Right ventricle myocardium inferior (tissue), 1 donor: ENCODE results near the gene RAD51B. TPM values are rescaled to one million over a fixed set of nuclear protein-coding genes. Genes with fewer than 3 reads are reported as not detected.
A peak's percentile ranks its signal among the peaks of the same experiment; 100 is the strongest.

Experiments
- ATAC-seq: fragments of 200-7000 bp; cut with Tn5 transposase; one replicate; pipeline ENCODE4 v1.9.1; 2020; ENCODE audit warnings: mild to moderate bottlenecking, moderate library complexity
- DNase-seq: peaks from one replicate; pipeline ENCODE4 v3.0.0; 2021; ENCODE audit errors: missing footprints
- intact Hi-C: fragments of 100-400 bp; cut with DNase I; formaldehyde crosslinking; loops from one replicate; pipeline ENCODE4 v1.11.0; 2022
- total RNA-seq: library from RNA; stranded (reverse); fragmentation: NEBNext Ultra II Directional; extraction: Animal tissue kit (Norgen Biotek cat#: 25700); gene quantifications from one replicate; pipeline ENCODE4 v1.2.1, GENCODE V29; 2021
- donor health status: DM: no; HTN: yes; CAD: no; lungs with severe emphysema.

The RAD51B gene
- total RNA-seq, 1 donor from 2014 or later = 4.1 TPM

DNA sequence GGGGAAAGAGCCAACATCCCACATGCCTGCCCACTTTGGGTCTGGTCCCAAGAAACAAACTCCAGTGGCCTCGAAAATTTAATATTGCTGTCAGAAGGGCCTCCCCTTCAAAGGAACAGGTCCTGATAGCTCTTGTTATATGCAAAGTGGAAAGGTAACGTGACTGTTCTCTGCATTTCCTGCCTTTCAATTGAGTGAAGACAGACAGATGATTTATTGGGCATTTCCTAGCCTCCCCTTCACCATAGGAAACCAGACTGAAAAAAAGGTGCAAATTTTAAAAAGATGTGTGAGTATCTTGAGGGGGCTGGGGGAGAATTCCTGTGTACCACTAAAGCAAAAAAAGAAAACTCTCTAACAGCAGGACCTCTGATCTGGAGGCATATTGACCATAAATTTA is 738.1 kb downstream of the RAD51B start:
- intact Hi-C loops = no loop called here
- no peak for ATAC-seq
- no peak for DNase-seq

DNA sequence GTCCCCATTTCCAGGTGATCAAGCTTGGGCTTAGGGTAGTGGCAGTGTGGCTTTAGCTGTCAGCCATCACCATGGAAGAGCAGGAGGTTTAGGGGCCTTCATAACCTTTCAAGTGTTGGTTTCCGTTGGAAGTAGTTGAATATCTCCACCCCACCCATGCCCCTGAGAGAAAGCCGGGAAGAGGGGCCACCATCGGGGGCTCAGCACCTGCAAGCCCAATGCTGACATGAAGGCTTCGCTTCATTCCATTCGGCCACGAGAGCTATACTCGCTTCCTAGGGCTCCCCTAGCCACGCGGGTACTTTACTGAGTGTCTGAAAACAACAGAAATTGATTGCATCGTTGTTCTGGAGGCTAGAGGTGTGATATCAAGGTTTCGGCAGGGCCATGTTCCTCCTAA is 738.5 kb downstream of the RAD51B start:
- DNase-seq (no peak), ATAC-seq (no peak)
- intact Hi-C loops = no loop called here

DNA sequence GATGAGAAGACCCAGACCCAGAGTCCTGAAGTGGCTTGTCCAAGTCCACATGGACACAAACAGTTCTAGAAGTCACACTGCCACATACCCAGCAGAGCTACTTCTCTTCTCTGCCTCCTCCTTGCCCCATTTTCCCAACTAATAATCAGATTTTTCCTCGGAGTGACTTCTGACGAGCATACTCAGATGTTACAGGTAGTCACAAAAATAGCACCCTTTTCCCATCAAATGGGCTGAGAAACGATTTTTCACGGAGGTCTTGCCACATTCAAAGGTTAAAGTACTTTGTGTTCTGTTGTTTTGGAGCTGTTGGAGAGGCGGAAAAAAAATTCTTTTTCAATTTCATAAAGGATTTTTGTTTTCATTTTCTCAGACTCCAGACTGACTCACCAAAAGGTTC is 740.4 kb downstream of the RAD51B start:
- no peak for ATAC-seq
- intact Hi-C loops = no loop called here
- no peak for DNase-seq

DNA sequence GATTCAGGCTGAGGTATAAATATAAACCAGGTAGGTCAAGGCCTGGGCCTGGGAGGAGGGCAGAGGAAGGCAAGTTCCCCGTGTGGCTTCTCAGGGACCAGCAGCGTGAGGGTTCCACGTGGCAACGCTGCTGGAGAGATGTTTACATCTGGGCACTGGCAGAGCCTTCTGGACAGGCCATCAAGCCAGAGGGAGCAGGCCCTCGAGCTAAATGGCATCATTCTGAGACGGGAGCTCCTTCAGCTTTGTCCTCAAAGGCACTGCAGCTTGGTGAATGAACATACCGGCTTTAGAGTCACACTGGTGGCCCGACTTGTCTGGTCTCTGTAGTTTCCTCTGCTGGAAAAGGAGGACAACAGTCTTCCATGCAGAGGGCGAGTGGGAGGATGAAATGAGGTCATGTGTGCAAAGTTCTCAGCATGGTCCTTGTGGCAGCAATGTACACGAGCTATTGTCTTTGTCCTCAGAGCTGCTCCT is 742.0 kb downstream of the RAD51B start:
- no peak for ATAC-seq
- intact Hi-C loops = no loop called here
- no peak for DNase-seq

DNA sequence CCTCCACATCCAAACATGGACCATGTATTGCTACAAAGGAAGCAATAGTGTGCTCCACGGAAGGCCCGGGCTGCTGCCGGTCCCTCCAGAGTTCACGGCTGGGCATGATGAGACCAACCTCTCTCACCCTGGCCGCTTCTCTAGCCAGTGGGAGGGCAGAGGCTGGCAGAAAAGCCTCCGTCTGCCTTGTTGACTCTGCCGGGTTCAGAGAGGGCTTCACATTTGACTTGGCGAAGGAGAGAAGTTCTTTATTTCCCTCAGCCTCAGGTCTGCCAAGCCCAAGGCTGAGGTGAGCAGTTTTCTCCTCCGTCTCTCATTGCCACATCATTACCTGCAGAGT is 743.3 kb downstream of the RAD51B start:
- no peak for DNase-seq
- ATAC-seq = no peak
- intact Hi-C loops = no loop called here

DNA sequence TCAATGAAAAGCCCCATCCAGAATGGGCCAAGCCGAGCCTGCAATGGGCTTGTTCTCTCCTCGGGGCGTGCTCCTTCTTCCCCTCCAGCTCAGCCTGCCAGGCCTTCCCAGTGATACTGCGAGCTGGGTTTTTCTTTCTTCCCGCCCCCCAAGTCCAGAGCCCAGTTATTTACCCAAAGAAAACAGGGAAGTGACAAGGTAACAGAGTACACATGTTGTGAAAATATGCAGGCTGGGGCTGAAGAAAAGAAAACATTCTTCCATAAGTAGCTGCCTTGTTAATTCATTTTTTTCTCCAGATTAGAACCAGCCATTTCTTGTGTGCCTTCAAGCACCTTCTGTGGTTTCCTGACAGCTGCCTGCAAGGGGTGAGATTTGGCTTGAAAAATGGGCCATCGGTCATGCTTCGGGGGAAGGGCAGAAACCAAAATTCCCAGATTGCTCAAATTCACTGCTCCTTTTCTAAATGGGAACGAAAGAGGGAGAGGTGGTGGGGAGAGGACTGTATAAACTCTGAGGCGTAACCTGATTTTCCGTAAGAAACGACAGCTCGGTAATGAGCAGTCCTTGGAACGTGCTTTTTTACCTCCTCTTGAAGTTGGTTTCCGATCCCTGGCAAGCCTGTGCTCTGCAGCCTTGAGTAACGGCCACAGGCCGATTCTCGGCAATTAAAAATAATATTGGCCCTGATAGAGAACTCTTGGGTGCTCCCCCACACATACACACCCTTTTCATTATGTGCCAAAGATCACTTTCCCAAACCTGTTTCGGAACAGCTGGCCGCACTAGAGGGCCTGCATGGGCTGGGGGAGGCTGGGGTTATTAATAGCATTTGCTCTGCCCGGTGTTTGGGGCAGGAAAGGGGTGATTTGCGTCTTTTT is 743.9 kb downstream of the RAD51B start:
- peak; percentile 69 for ATAC-seq
- DNase-seq = no peak
- intact Hi-C loops = no loop called here

DNA sequence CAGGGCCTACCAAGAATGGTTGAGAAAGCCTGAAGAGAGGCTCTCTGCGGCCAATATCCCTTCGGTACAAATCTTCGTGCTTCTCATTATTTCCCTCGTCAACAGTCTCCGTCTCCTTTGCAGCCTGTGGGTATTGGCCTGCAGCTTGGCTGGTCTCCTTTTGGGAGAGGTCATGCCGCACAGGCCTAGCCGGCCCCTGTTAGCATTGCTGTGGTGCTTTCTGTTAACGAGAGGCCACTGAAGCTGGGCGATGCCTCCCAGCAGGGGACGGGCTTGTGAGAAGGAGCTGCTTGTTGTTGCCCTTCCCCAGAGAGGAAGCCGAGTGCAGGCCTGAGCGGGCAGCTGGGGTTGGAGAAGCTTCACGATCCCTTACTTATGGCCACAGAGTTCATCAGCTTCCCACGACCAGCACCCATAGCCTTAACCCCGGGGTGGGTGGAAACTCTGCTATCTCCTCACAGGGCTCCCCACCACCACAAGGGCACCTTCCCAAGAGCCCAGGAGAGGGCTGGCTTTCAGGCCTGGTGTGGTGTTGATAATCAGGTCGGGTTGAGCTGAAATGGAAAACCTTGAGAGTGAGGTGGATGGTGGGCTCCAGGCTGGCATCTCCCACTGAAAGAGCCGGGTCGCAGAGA is 744.7 kb downstream of the RAD51B start:
- no peak for DNase-seq
- peak; percentile 21 for ATAC-seq
- intact Hi-C loops = no loop called here

DNA sequence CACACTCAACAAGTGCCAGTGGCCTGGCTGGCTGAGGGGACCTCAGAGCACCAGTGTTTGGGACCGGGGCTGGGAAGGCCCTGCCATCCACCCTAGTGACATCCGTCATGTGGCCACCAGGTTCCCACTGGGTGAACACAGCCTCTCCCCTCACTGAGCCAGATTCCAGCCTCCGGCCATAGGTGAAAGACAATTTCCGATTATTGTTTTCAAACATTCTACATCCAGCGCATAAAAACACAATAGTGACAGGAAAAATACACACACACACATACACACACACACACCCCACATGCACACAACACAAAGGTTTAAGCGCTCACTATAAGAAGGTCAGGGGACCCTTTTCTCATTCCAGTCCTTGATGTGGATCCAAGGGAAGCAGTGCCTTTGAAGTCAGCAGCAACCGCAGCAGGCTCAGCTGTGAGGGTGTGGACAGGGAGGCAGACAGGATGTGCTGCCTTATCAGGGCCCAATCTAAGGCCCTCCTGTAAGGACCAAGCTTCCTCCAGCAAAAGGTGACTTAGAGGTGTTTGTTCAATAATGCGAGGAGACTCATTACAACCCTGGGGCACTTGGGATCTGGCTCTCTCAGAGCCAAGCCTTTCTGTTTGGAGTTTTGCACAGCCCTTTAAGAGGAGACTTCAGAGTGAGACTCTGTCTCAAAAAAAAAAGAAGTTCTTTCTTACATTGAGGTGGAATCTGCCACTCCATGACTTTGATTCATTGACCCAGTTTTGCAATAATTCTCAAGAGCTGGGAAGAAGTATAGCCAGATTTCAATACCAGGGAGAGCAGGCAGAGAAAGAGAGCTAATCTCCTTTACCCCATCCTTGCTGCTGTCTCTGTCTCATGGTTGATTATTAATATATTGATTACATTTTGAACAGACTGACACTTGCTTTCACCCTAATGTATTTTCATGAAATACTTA is 745.5 kb downstream of the RAD51B start:
- DNase-seq (no peak), ATAC-seq (no peak)
- intact Hi-C loops = no loop called here

DNA sequence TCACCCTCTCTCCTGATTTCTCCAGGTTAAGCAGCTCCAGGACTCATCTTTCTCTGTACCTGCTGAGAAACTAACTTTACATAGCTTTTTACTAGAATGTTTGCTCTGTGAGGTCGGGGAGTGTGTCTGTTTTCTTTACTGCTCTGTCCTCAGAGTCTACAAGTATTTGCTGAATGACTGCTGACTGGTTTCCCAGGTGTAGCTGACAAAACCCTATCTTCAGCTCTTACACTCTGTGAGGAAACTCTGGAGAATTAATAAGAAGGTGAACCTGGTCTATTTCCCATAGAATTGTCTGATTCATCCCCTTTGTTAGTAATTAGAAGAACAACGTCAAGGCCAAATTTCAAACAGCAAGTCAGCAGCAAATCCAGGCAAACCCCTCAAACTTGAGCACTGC is 746.5 kb downstream of the RAD51B start:
- no peak for DNase-seq
- intact Hi-C loops = no loop called here

DNA sequence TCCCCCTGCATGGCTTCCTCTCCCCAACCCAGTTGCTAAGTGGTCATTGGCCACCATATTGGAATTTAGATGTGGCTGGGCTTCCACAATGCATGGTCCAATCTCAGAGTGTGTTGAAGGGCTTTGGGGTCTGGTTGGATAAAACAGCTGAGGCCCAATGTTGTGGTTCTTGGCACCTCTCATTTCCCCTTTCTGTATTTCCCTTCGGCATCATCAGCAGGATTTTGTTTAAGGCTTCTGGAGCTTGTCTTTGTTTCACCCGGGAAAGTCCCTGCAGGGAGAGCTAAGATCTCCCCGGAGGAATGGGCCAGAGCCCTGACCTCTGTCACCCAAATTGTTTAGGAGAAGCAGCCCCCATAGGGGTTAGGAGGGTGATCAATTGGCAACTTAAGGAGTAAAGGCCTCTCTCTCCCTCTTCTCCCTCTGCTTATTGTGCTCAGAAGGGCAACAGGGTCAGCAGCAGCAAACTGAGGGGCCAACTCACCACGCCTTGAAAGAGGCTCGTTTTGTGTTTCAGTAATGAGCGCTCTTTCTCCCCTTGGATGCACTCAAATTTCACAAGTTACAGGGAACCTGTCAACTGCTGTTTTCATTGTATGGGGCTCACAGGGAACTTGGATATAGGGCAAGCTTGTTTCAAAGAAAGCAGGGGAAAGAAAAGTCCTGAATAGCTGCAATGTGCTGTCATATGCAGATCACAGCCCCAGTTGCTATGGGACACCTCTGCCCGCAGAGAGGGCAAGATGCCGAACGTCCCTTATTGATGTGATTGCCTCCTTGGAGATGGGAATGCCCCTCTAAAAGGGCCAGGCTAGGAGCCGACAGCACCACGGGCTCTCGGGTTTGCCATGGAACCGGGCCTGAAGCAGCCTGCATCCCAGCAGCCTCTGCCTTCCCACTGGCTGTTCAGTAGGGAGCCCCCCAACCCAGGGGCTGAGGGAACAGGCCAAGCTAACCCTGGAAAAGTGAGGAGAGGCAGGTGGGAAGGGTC is 749.6 kb downstream of the RAD51B start:
- intact Hi-C loops = no loop called here
- DNase-seq (no peak), ATAC-seq (no peak)

More for the DNA sequence above, 746.5 kb downstream of the RAD51B start:
- ATAC-seq = no peak

DNA sequence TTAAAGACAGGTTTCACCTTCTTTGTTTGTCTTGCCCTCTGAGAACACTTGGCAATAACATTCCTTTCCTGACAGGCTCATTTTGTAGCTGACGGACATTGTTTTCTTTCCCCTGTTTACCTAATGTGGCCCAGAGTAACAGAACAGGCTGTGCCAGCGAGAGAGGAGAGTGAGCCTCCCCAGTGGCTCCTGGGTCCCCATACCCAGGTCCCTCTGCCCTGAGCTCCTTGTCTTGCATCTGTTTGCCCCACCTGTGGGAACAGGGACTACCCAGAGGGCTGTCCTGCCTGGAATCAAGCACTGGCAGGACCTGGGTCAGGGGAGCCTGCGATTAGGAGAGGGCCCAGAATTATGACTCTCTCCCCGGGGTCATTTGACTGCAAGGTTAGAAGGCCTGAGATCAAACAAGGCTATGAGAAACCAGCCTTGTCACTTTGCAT is 750.4 kb downstream of the RAD51B start:
- intact Hi-C loops = no loop called here
- DNase-seq (no peak), ATAC-seq (peak; percentile 14)

DNA sequence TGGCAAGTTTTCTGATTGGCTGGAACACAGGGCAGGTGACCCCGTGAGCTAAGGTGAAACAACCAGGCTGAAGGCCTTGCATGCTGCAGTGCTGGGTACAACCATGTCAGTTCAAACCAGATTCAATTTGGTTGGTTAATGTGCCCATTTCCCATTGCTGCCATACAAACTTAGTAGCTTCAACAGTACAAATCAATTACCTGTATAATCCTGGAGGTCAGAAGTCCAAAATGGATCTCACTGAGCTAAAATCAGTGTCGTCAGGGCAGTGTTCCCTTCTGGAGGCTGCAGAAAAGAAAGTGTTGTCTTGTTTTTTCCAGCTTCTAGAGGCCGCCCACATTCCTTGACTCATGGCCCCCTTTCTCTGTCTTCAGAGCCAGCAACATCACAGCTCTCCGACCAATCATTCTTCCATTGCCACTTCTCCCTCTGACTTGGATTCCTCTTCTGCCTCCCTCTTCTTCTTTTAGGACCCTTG is 751.6 kb downstream of the RAD51B start:
- intact Hi-C loops = no loop called here
- ATAC-seq (no peak), DNase-seq (no peak)

DNA sequence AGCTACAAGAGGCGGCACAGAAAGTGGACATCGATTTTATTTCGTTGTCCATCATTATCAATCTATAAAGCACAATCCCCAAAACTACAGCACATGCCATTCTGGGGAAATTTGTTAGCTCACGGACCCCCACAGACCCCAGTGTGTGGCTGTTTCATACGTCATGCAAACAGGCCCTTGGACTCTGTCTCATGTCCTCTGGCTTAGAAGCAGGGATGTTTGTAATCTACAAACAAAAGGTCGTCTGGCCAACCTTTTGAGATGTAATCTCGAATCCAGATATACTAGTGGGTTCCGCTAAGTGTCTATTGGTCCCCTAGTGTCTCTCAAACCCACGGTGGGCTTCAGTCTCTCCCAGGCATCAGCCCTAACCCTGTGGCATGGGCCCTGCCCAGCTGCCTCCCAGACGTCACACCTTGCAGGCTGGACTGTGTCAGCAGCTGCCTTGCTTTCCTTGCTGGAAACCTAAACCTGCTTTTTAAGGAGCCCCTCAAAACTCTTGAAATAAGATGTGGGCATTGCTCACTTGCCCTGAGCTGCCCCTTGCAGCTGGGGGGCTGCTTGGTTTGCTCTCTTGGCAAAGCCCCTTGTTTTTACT is 752.4 kb downstream of the RAD51B start:
- intact Hi-C loops = no loop called here
- DNase-seq (no peak), ATAC-seq (no peak)

DNA sequence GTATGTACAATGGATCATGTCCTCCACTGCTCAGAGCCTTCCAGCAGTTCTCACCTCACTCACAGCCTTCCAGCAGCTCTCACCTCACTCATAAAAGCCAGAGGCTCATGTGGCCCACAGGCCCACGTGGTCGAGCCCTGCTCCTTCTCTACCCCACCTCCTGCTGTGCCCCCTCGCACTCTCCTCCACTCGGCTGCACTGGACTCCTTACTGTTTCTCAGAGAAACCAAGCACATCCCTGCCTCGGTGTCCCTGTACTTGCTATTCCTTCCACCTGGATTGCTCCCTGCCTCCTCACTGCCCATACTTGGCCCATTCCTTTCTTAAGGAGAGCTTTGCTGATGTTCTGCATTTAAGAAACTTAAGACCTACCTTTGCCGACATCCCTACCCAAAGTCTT is 753.5 kb downstream of the RAD51B start:
- intact Hi-C loops = no loop called here
- ATAC-seq = no peak
- DNase-seq = no peak

DNA sequence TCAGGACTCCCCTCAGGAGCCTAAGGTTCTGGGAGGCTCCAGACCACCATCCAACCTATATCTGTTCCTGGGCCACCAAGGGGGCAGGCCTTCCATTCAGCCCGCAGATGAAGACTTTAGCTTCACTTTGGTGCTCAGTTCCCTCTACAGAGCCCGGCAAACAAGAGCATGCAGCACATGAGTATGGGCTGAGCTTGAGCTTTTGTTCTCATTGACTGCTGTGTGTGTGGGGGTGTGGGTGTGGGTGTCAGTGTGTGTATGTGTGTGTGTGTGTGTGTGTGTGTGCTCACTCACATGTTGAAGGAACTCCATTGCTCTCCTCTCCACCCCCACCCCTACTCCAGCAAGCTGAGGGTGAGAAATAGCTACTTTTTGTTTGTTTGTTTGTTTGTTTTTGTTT is 754.1 kb downstream of the RAD51B start:
- DNase-seq (no peak), ATAC-seq (no peak)
- intact Hi-C loops = no loop called here

DNA sequence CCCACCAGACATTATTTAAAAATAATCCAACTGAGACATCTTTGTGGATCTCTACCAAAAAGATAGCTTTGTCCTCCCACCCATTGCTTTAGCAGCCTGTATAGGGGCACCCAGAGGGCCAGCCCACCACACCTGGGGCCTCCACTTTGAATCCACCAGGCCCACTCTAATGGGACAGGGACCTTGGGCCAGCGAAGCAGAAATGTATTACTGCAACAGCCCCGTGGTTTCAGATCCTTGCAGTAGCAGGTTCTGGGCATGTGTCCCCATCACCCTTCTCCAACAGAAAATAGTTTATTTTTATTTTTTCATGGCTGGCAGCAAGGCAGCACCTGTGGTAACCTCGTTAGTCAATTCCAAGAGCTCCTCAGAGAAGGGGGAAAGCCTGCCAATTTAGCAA is 754.9 kb downstream of the RAD51B start:
- intact Hi-C loops = no loop called here
- DNase-seq = no peak
- ATAC-seq = no peak

DNA sequence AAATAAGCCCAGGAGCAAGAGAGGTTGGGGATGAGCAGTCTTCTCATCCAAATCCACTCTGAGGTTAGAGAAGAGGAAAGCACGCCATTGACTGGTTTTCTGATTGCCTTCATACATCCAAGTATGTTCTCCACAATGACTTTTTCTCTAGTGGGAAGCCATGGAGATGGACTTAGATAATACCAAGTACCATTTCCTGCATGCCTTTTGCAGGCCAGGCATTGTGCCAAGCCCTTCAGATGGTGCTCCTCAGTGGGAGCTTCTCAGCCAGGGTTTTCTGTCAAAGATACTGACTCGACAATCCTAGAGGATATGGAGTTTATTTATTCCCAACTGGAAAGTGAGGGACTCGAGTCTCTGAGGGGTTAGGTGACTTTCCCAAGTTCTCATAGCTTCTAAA is 755.3 kb downstream of the RAD51B start:
- intact Hi-C loops = no loop called here
- ATAC-seq (no peak), DNase-seq (no peak)

DNA sequence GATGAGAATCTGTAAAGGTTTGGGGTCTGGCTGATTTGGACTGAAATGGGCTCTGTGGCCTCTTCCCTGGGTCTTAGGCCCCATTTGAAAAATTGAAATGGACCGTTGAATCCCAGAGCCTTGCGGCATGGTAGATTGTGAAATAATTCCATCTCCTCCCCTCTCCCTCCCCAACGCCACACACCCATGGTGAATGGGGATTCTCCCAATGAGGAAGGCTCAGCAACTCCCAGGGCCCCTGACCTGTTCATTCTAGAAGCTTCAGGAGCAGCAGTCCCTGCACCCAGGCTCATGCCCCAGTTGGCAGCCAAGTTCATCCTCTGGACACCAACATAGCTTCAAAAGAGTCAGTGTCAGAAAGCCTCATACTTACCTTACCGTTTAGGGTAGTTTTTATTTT is 755.8 kb downstream of the RAD51B start:
- intact Hi-C loops = no loop called here
- DNase-seq (no peak), ATAC-seq (peak; percentile 30)
